ENCODE measurements around the gene AK5.
"Not testable (repeated sequence)": the region's sequence is repeated elsewhere in the genome, so short reads cannot be mapped to it uniquely, and the experiment has no call there.

AK5 gene

GRCh38 chr1:77308889-77309621 lies 27.2 kb downstream of the AK5 start:
- no peak overlapping the region for H3K27ac ChIP-seq
- TF ChIP-seq CTCF (IDR thresholded peaks at IDR 0.05): no peak

- TF ChIP-seq CTCF (IDR thresholded peaks at IDR 0.05): no peak
- no peak for TF ChIP-seq ZFX (IDR thresholded peaks at IDR 0.05; ENCODE audit: borderline replicate concordance)
- H3K27ac ChIP-seq: no peak overlapping the region
These were observed 29.1 kb downstream of the AK5 start for GRCh38 chr1:77310924-77311323.

- not testable (repeated sequence) for H3K27ac ChIP-seq
These were observed 30.5 kb downstream of the AK5 start for GRCh38 chr1:77312364-77312763.

GRCh38 chr1:77313491-77313890 lies 31.7 kb downstream of the AK5 start:
- peak; percentile 50 for TF ChIP-seq CTCF (IDR thresholded peaks at IDR 0.05)
- TF ChIP-seq ZFX (IDR thresholded peaks at IDR 0.05; ENCODE audit: borderline replicate concordance): no peak
- H3K27ac ChIP-seq: no peak overlapping the region

GRCh38 chr1:77316006-77316405 lies 34.2 kb downstream of the AK5 start:
- no peak for TF ChIP-seq CTCF (IDR thresholded peaks at IDR 0.05)
- TF ChIP-seq ZFX (IDR thresholded peaks at IDR 0.05; ENCODE audit: borderline replicate concordance): no peak
- H3K27ac ChIP-seq: no peak overlapping the region

GRCh38 chr1:77316966-77317365 lies 35.1 kb downstream of the AK5 start:
- no peak overlapping the region for H3K27ac ChIP-seq
- TF ChIP-seq ZFX (IDR thresholded peaks at IDR 0.05; ENCODE audit: borderline replicate concordance) (no peak), CTCF (IDR thresholded peaks at IDR 0.05) (no peak)

GRCh38 chr1:77319036-77319705 lies 37.4 kb downstream of the AK5 start:
- no peak overlapping the region for H3K27ac ChIP-seq
- TF ChIP-seq CTCF (IDR thresholded peaks at IDR 0.05) (no peak), ZFX (IDR thresholded peaks at IDR 0.05; ENCODE audit: borderline replicate concordance) (no peak)

Measured in 22Rv1 (cell line).